ENCODE data around the gene KLHL29.

KLHL29 gene

GRCh38 chr2:23394700-23395099 lies 9.7 kb downstream of the KLHL29 start:
- in situ Hi-C loops (cut with HindIII; ENCODE audit: low sequenced_read_pairs) = no loop called here

- in situ Hi-C loops (cut with HindIII; ENCODE audit: low sequenced_read_pairs) = no loop called here
Observed at GRCh38 chr2:23397478-23397877, 12.5 kb downstream of the KLHL29 start.

GRCh38 chr2:23399674-23400261 lies 14.8 kb downstream of the KLHL29 start:
- in situ Hi-C loops (cut with HindIII; ENCODE audit: low sequenced_read_pairs) = no loop called here

- in situ Hi-C loops (cut with HindIII; ENCODE audit: low sequenced_read_pairs) = no loop called here
Observed at GRCh38 chr2:23400703-23401102, 15.7 kb downstream of the KLHL29 start.

- in situ Hi-C loops (cut with HindIII; ENCODE audit: low sequenced_read_pairs) = no loop called here
Observed at GRCh38 chr2:23401427-23402204, 16.6 kb downstream of the KLHL29 start.

GRCh38 chr2:23402205-23402740 lies 17.3 kb downstream of the KLHL29 start:
- in situ Hi-C loops (cut with HindIII; ENCODE audit: low sequenced_read_pairs) = no loop called here

GRCh38 chr2:23404426-23404825 lies 19.4 kb downstream of the KLHL29 start:
- in situ Hi-C loops (cut with HindIII; ENCODE audit: low sequenced_read_pairs) = no loop called here

- in situ Hi-C loops (cut with HindIII; ENCODE audit: low sequenced_read_pairs) = no loop called here
Observed at GRCh38 chr2:23409248-23409647, 24.3 kb downstream of the KLHL29 start.

GRCh38 chr2:23410596-23410995 lies 25.6 kb downstream of the KLHL29 start:
- in situ Hi-C loops (cut with HindIII; ENCODE audit: low sequenced_read_pairs) = no loop called here

GRCh38 chr2:23411752-23412431 lies 26.9 kb downstream of the KLHL29 start:
- in situ Hi-C loops (cut with HindIII; ENCODE audit: low sequenced_read_pairs) = no loop called here

GRCh38 chr2:23412556-23413155 lies 27.7 kb downstream of the KLHL29 start:
- in situ Hi-C loops (cut with HindIII; ENCODE audit: low sequenced_read_pairs) = no loop called here

- in situ Hi-C loops (cut with HindIII; ENCODE audit: low sequenced_read_pairs) = no loop called here
Observed at GRCh38 chr2:23413641-23414040, 28.7 kb downstream of the KLHL29 start.

- in situ Hi-C loops (cut with HindIII; ENCODE audit: low sequenced_read_pairs) = no loop called here
Observed at GRCh38 chr2:23414106-23414505, 29.1 kb downstream of the KLHL29 start.

GRCh38 chr2:23414871-23415270 lies 29.9 kb downstream of the KLHL29 start:
- in situ Hi-C loops (cut with HindIII; ENCODE audit: low sequenced_read_pairs) = no loop called here

- in situ Hi-C loops (cut with HindIII; ENCODE audit: low sequenced_read_pairs) = no loop called here
Observed at GRCh38 chr2:23417310-23417709, 32.3 kb downstream of the KLHL29 start.

GRCh38 chr2:23418056-23418455 lies 33.1 kb downstream of the KLHL29 start:
- in situ Hi-C loops (cut with HindIII; ENCODE audit: low sequenced_read_pairs) = no loop called here

GRCh38 chr2:23418461-23418911 lies 33.5 kb downstream of the KLHL29 start:
- in situ Hi-C loops (cut with HindIII; ENCODE audit: low sequenced_read_pairs) = no loop called here

- in situ Hi-C loops (cut with HindIII; ENCODE audit: low sequenced_read_pairs) = no loop called here
Observed at GRCh38 chr2:23419171-23420090, 34.5 kb downstream of the KLHL29 start.

GRCh38 chr2:23420091-23420839 lies 35.3 kb downstream of the KLHL29 start:
- in situ Hi-C loops (cut with HindIII; ENCODE audit: low sequenced_read_pairs) = no loop called here
